ENCODE measurements around the gene IQGAP2. TPM values are rescaled to one million over a fixed set of nuclear protein-coding genes. Genes with fewer than 3 reads are reported as not detected.

Gene IQGAP2
- total and polyA plus RNA-seq, 2 donors (not counting 1 experiment from before 2014, with no cell fraction given): 8.1 to 15.0 TPM

GRCh38 chr5:76425146-76425545 is 22.1 kb downstream of the IQGAP2 start:
- Histone ChIP-seq H3K79me2 (ENCODE audit: control insufficient read depth, insufficient read depth, low read length) (peaks cover 30% of the 10 kb centered on the region), H3K4me2 (replicated peaks; ENCODE audit: low read depth, low read length, poor library complexity, severe bottlenecking) (no peak overlapping the region), H3K9me3 (ENCODE audit: control extremely low read depth in 1 of 3, control insufficient read depth in 2 of 3, insufficient read depth in 1 of 3, low read length in 2 of 3) (no peaks in the 10 kb centered on the region), H3K4me1 (ENCODE audit: control insufficient read depth in 2 of 2, insufficient read depth in 2 of 2, low read length in 2 of 2) (no peaks in the 10 kb centered on the region), H3K27ac (ENCODE audit: low read length in 2 of 2) (no peak overlapping the region), H3K36me3 (replicated peaks in 1 of 2; ENCODE audit: control extremely low read depth in 1 of 2, control insufficient read depth in 1 of 2, extremely low read depth in 1 of 2, insufficient read depth in 2 of 2, low read length in 1 of 2) (no peaks in the 10 kb centered on the region), H3K4me3 (ENCODE audit: control extremely low read depth in 1 of 5, extremely low read depth in 1 of 5, insufficient read depth in 1 of 5, low read depth in 2 of 5, low read length in 4 of 5) (no peak overlapping the region), H3K27me3 (replicated peaks in 1 of 4; ENCODE audit: control extremely low read depth in 1 of 4, control insufficient read depth in 3 of 4, insufficient read depth in 4 of 4, low read length in 3 of 4) (no peaks in the 10 kb centered on the region), H3K9ac (ENCODE audit: low read length) (no peak overlapping the region), H4K20me1 (ENCODE audit: control insufficient read depth, insufficient read depth, low read length, poor library complexity, severe bottlenecking) (no peaks in the 10 kb centered on the region), H2AFZ (ENCODE audit: insufficient read depth, low read depth, low read length, poor library complexity, severe bottlenecking) (no peak overlapping the region)
- no peak for ATAC-seq (ENCODE audit: low read depth)
- ChIA-PET POLR2A (no interaction called here), CTCF (no interaction called here)
- no peak for DNase-seq
- 80% methylated on average over 1 of the region's 4 CpGs for WGBS (ENCODE audit: insufficient coverage)
- H3K27me3 Mint-ChIP-seq: no peaks in the 10 kb centered on the region
- H3K4me1 Mint-ChIP-seq: peaks cover 6% of the 10 kb centered on the region
- H3K27ac Mint-ChIP-seq: no peak overlapping the region
- H3K9me3 Mint-ChIP-seq (ENCODE audit: insufficient read depth): no peaks in the 10 kb centered on the region
- TF ChIP-seq EZH2 (IDR thresholded peaks at IDR 0.05; ENCODE audit: borderline replicate concordance, insufficient read depth, low read depth, low read length, poor library complexity, severe bottlenecking) (no peak), CTCF (IDR thresholded peaks at IDR 0.05) (no peak)
- intact Hi-C loops (cut with micrococcal nuclease): no loop called here
- no peak overlapping the region for H3K4me3 Mint-ChIP-seq

GRCh38 chr5:76425928-76426804 is 23.1 kb downstream of the IQGAP2 start:
- peaks cover 6% of the 10 kb centered on the region for H3K4me1 Mint-ChIP-seq
- no peaks in the 10 kb centered on the region for H4K20me1 ChIP-seq (ENCODE audit: control insufficient read depth, insufficient read depth, low read length, poor library complexity, severe bottlenecking)
- no peak for ATAC-seq (ENCODE audit: low read depth)
- no peak overlapping the region for H3K27ac ChIP-seq (ENCODE audit: low read length in 2 of 2)
- 80% methylated on average over 6 of the region's 12 CpGs for WGBS (ENCODE audit: insufficient coverage)
- intact Hi-C loops (cut with micrococcal nuclease): no loop called here
- no peak overlapping the region for H3K4me3 ChIP-seq (ENCODE audit: control extremely low read depth in 1 of 5, extremely low read depth in 1 of 5, insufficient read depth in 1 of 5, low read depth in 2 of 5, low read length in 4 of 5)
- H3K9me3 ChIP-seq (ENCODE audit: control extremely low read depth in 1 of 3, control insufficient read depth in 2 of 3, insufficient read depth in 1 of 3, low read length in 2 of 3): no peaks in the 10 kb centered on the region
- H3K9ac ChIP-seq (ENCODE audit: low read length): no peak overlapping the region
- no peaks in the 10 kb centered on the region for H3K9me3 Mint-ChIP-seq (ENCODE audit: insufficient read depth)
- no peak overlapping the region for H3K4me3 Mint-ChIP-seq
- ChIA-PET CTCF (interaction anchor here (0.6 kb wide), 1 partner anchor 38 kb away, joined by 3 read pairs; no protein-coding TSS in a partner anchor), POLR2A (no interaction called here)
- H3K27ac Mint-ChIP-seq: no peak overlapping the region
- H3K36me3 ChIP-seq (replicated peaks in 1 of 2; ENCODE audit: control extremely low read depth in 1 of 2, control insufficient read depth in 1 of 2, extremely low read depth in 1 of 2, insufficient read depth in 2 of 2, low read length in 1 of 2): no peaks in the 10 kb centered on the region
- H3K4me2 ChIP-seq (replicated peaks; ENCODE audit: low read depth, low read length, poor library complexity, severe bottlenecking): no peak overlapping the region
- H3K79me2 ChIP-seq (ENCODE audit: control insufficient read depth, insufficient read depth, low read length): peaks cover 30% of the 10 kb centered on the region
- no peaks in the 10 kb centered on the region for H3K4me1 ChIP-seq (ENCODE audit: control insufficient read depth in 2 of 2, insufficient read depth in 2 of 2, low read length in 2 of 2)
- TF ChIP-seq EZH2 (IDR thresholded peaks at IDR 0.05; ENCODE audit: borderline replicate concordance, insufficient read depth, low read depth, low read length, poor library complexity, severe bottlenecking) (no peak), CTCF (IDR thresholded peaks at IDR 0.05) (no peak)
- H2AFZ ChIP-seq (ENCODE audit: insufficient read depth, low read depth, low read length, poor library complexity, severe bottlenecking): no peak overlapping the region
- DNase-seq: no peak
- no peaks in the 10 kb centered on the region for H3K27me3 ChIP-seq (replicated peaks in 1 of 4; ENCODE audit: control extremely low read depth in 1 of 4, control insufficient read depth in 3 of 4, insufficient read depth in 4 of 4, low read length in 3 of 4)
- H3K27me3 Mint-ChIP-seq: no peaks in the 10 kb centered on the region
